GM21390 (cell line): ENCODE results near the gene CTCFL.
"Not testable (repeated sequence)": the region's sequence is repeated elsewhere in the genome, so short reads cannot be mapped to it uniquely, and the experiment has no call there.

ENCODE experiments used
- ATAC-seq: cut with Tn5 transposase; IDR thresholded peaks from one replicate; pipeline ENCODE4 v1.9.1; 2021; ENCODE audit not compliant: unreplicated experiment

The CTCFL gene

GRCh38 chr20:57483287-57484050, 41.5 kb downstream of the CTCFL start:
- peak; percentile 34 for ATAC-seq

GRCh38 chr20:57482796-57483195, 42.1 kb downstream of the CTCFL start:
- no peak for ATAC-seq

GRCh38 chr20:57482148-57482547, 42.8 kb downstream of the CTCFL start:
- ATAC-seq: no peak

GRCh38 chr20:57481281-57481711, 43.6 kb downstream of the CTCFL start:
- peak; percentile 32 for ATAC-seq

- ATAC-seq: peak; percentile 57
Measured at GRCh38 chr20:57480444-57481160, 44.3 kb downstream of the CTCFL start.

- no peak for ATAC-seq
Measured at GRCh38 chr20:57479196-57479595, 45.7 kb downstream of the CTCFL start.

GRCh38 chr20:57478176-57478575, 46.8 kb downstream of the CTCFL start:
- ATAC-seq: no peak

- ATAC-seq: no peak
Measured at GRCh38 chr20:57476641-57477461, 48.1 kb downstream of the CTCFL start.

GRCh38 chr20:57476084-57476526, 48.8 kb downstream of the CTCFL start:
- ATAC-seq: peak; percentile 27

- no peak for ATAC-seq
Measured at GRCh38 chr20:57475388-57476083, 49.4 kb downstream of the CTCFL start.

- ATAC-seq: no peak
Measured at GRCh38 chr20:57474816-57475215, 50.1 kb downstream of the CTCFL start.

- no peak for ATAC-seq
Measured at GRCh38 chr20:57474205-57474604, 50.7 kb downstream of the CTCFL start.

GRCh38 chr20:57473246-57474048, 51.5 kb downstream of the CTCFL start:
- ATAC-seq: peak; percentile 49

- ATAC-seq: not testable (repeated sequence)
Measured at GRCh38 chr20:57472474-57472873, 52.5 kb downstream of the CTCFL start.

- no peak for ATAC-seq
Measured at GRCh38 chr20:57471496-57472372, 53.2 kb downstream of the CTCFL start.

GRCh38 chr20:57470666-57471495, 54.1 kb downstream of the CTCFL start:
- ATAC-seq: no peak

GRCh38 chr20:57470212-57470522, 54.8 kb downstream of the CTCFL start:
- ATAC-seq: no peak
